HL-60 (cell line): ENCODE measurements around the gene DNAJC18.

ENCODE experiments used
- DNase-seq, 2 experiments: peaks; one replicate each; pipeline ENCODE4 v3.0.0-alpha.2; 2010 to 2020; ENCODE audit warnings: low read depth in 1 of 2, low spot score in 1 of 2
- H3K27ac ChIP-seq: fragments of 250-450 bp; sonication (Bioruptor Pico); replicated peaks from 2 replicates; pipeline ENCODE4 v1.5.1; 2020; ENCODE audit warnings: mild to moderate bottlenecking, moderate library complexity
- H3K27me3 ChIP-seq: fragments of 250-450 bp; sonication (Bioruptor Pico); 2 replicates; pipeline ENCODE4 v1.5.1; 2021; ENCODE audit warnings: mild to moderate bottlenecking, moderate library complexity; ENCODE audit not compliant: insufficient read depth, poor library complexity, severe bottlenecking
- H3K4me3 ChIP-seq: replicated peaks from 2 replicates; pipeline ENCODE4 v1.5.1; 2011; ENCODE audit warnings: mild to moderate bottlenecking, control low read depth, low read length; ENCODE audit not compliant: insufficient read depth
- CTCF ChIP-seq: IDR thresholded peaks from one replicate; pipeline ENCODE4 v1.5.1; 2011; ENCODE audit warnings: low read length, control low read depth, inconsistent platforms; ENCODE audit not compliant: insufficient read depth
- GABPA ChIP-seq: IDR thresholded peaks from 2 replicates; pipeline ENCODE4 v1.6.1; 2012; ENCODE audit warnings: low read depth
- POLR2AphosphoS5 ChIP-seq: IDR thresholded peaks from 2 replicates; pipeline ENCODE4 v1.6.1; 2012; ENCODE audit warnings: low read depth
- REST ChIP-seq: IDR thresholded peaks from 2 replicates; pipeline ENCODE4 v1.6.1; 2012; ENCODE audit warnings: low read depth; ENCODE audit not compliant: insufficient replicate concordance
- SPI1 ChIP-seq: IDR thresholded peaks from 2 replicates; pipeline ENCODE4 v1.6.1; 2012; ENCODE audit warnings: low read depth, mild to moderate bottlenecking, borderline replicate concordance

DNAJC18 gene

GRCh38 chr5:139468421-139468931 lies 29.2 kb upstream of the DNAJC18 start:
- no peak for TF ChIP-seq GABPA
- TF ChIP-seq SPI1 = peak; percentile 8; the same call in 1 of the 2 replicates
- DNase-seq = peak in 1 of 2 experiments; percentile 84
- no peaks in the 10 kb centered on the region for H3K27me3 ChIP-seq
- peak overlapping the region; percentile 66 for H3K27ac ChIP-seq
- H3K4me3 ChIP-seq = no peak overlapping the region

GRCh38 chr5:139462586-139463276 lies 23.4 kb upstream of the DNAJC18 start, which contains the start of gene ECSCR:
TSS of gene ECSCR (minus strand) at chr5:139462743. CDS start at chr5:139462670, 73 bp downstream.
- no peak for TF ChIP-seq CTCF
- no peak for TF ChIP-seq POLR2AphosphoS5
- TF ChIP-seq GABPA = no peak
- no peak for TF ChIP-seq REST
- no peak for TF ChIP-seq SPI1
- Histone ChIP-seq H3K27me3 (no peaks in the 10 kb centered on the region), H3K27ac (no peak within 1 kb of the TSS), H3K4me3 (no peak within 1 kb of the TSS)
- no peak for DNase-seq

- Histone ChIP-seq H3K27me3 (no peaks in the 10 kb centered on the region), H3K27ac (no peak overlapping the region), H3K4me3 (no peak overlapping the region)
- TF ChIP-seq REST (no peak), CTCF (no peak), GABPA (no peak), SPI1 (no peak), POLR2AphosphoS5 (no peak)
- DNase-seq = no peak
Observed at GRCh38 chr5:139461698-139462097, 22.4 kb upstream of the DNAJC18 start.

GRCh38 chr5:139461176-139461575 lies 21.9 kb upstream of the DNAJC18 start:
- Histone ChIP-seq H3K4me3 (no peak overlapping the region), H3K27me3 (no peaks in the 10 kb centered on the region), H3K27ac (no peak overlapping the region)
- DNase-seq = no peak
- TF ChIP-seq REST (no peak), CTCF (no peak), SPI1 (no peak), GABPA (no peak), POLR2AphosphoS5 (no peak)
